ENCODE measurements around the gene BANP.
"Not testable (repeated sequence)": the region's sequence is repeated elsewhere in the genome, so short reads cannot be mapped to it uniquely, and the experiment has no call there.

GRCh38 chr16:87985493-87985892, 34.3 kb downstream of the BANP start:
- not testable (repeated sequence) for TF ChIP-seq EZH2 (IDR thresholded peaks at IDR 0.05; ENCODE audit: borderline replicate concordance, low read depth, low read length, severe bottlenecking); CTCF (IDR thresholded peaks at IDR 0.05; ENCODE audit: extremely low read depth in 1 of 2, insufficient read depth in 1 of 2, low read depth in 1 of 2, low read length in 2 of 2); MYC (IDR thresholded peaks at IDR 0.05; ENCODE audit: low read depth, low read length); MAX (IDR thresholded peaks at IDR 0.05; ENCODE audit: insufficient read depth, insufficient read length); POLR2AphosphoS5 (IDR thresholded peaks at IDR 0.05; ENCODE audit: insufficient read depth, low read depth, low read length); POLR2A (IDR thresholded peaks at IDR 0.05; ENCODE audit: low read depth, low read length); JUN (IDR thresholded peaks at IDR 0.05; ENCODE audit: borderline replicate concordance, insufficient read depth, insufficient read length, low read depth)

Data from endothelial cell of umbilical vein (primary cell).